SU-DHL-6 (cell line): ENCODE measurements around the gene CTRB1.

Source experiments
- H2AFZ ChIP-seq: fragments of 200-600 bp; sonication (generic); 2 replicates; pipeline ENCODE4 v1.6.1; 2014; ENCODE audit warnings: low read depth, mild to moderate bottlenecking, moderate library complexity, mixed read lengths, antibody characterized with exemption, low read length; ENCODE audit not compliant: severe bottlenecking
- H3F3A ChIP-seq: fragments of 200-600 bp; shearing (Covaris generic); 2 replicates; pipeline ENCODE4 v1.6.0; 2016; ENCODE audit warnings: antibody characterized with exemption, mild to moderate bottlenecking; ENCODE audit not compliant: insufficient read depth
- H3K27ac ChIP-seq: fragments of 200-600 bp; sonication (generic); 2 replicates; pipeline ENCODE4 v1.5.1; 2016; ENCODE audit warnings: low read depth, mild to moderate bottlenecking, low read length, moderate library complexity, mixed read lengths
- H3K27me3 ChIP-seq: fragments of 200-600 bp; sonication (generic), shearing (Covaris generic); 2 replicates; pipeline ENCODE4 v1.6.0; 2014; ENCODE audit warnings: mild to moderate bottlenecking, low read length
- H3K36me3 ChIP-seq: fragments of 200-600 bp; sonication (generic); 2 replicates; pipeline ENCODE4 v1.6.1; 2014; ENCODE audit warnings: mild to moderate bottlenecking, low read length, mixed read lengths
- H3K4me2 ChIP-seq: fragments of 300-600, 200-600 bp; shearing (Covaris generic), sonication (generic); 2 replicates; pipeline ENCODE4 v1.6.0; 2014; ENCODE audit warnings: low read length, low read depth, mild to moderate bottlenecking; ENCODE audit not compliant: poor library complexity, severe bottlenecking
- H3K4me3 ChIP-seq: fragments of 200-600 bp; sonication (generic); 2 replicates; pipeline ENCODE4 v1.5.1; 2014; ENCODE audit warnings: antibody characterized with exemption, low read length, mild to moderate bottlenecking, mixed read lengths; ENCODE audit not compliant: insufficient read depth, poor library complexity, severe bottlenecking
- H3K79me2 ChIP-seq: fragments of 200-600 bp; sonication (generic); 2 replicates; pipeline ENCODE4 v1.6.1; 2014; ENCODE audit warnings: mild to moderate bottlenecking, low read length, moderate library complexity; ENCODE audit not compliant: insufficient read depth
- H3K9ac ChIP-seq: fragments of 200-600 bp; sonication (generic); 2 replicates; pipeline ENCODE4 v1.7.0; 2014; ENCODE audit warnings: mild to moderate bottlenecking, low read length
- H3K9me2 ChIP-seq: fragments of 200-600 bp; sonication (generic); replicated peaks from 2 replicates; pipeline ENCODE4 v1.6.1; 2014; ENCODE audit warnings: low read length; ENCODE audit not compliant: insufficient read depth
- H3K9me3 ChIP-seq: fragments of 200-600 bp; sonication (generic); 2 replicates; pipeline ENCODE4 v1.6.1; 2014; ENCODE audit warnings: low read length, mixed read lengths; ENCODE audit not compliant: insufficient read depth
- H4K20me1 ChIP-seq: fragments of 200-600 bp; sonication (generic); 2 replicates; pipeline ENCODE4 v1.6.1; 2014; ENCODE audit warnings: low read depth, mild to moderate bottlenecking, antibody characterized with exemption, low read length, moderate library complexity, mixed read lengths
- EZH2phosphoT487 ChIP-seq: fragments of 200-600 bp; sonication (generic), shearing (Covaris generic); conservative IDR thresholded peaks from 2 replicates; pipeline ENCODE4 v1.6.1; 2018; ENCODE audit warnings: mild to moderate bottlenecking, antibody characterized with exemption, low read length, moderate library complexity, mixed read lengths
- TF ChIP-seq, protein P1 (sequence below): fragments of 200-600 bp; sonication (generic); IDR thresholded peaks from one replicate; pipeline ENCODE4 v1.5.1; 2017; ENCODE audit warnings: antibody characterized with exemption, mild to moderate bottlenecking, low read length, moderate library complexity; ENCODE audit not compliant: insufficient read depth, poor library complexity, severe bottlenecking

CTRB1 gene

DNA sequence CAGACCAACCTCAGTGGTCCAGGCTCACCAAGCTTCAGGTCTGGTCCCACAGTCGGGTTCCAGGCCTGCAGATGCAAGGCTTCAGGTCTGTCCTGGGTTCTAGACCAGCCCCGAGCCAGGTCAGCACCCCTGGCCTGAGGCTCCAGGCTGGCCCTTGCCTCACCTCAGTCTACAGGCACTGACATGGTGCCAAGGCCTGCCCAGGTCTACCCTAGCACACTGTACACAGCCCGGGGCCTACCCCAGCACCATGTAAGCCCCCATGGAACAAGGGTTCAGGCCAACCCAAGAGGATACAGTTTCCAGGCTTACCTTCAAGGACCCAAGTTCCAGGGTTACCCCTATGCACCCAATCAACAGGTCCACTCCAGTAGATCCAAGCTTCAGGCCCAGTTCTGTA is 43.7 kb upstream of the CTRB1 start:
- H3K4me3 ChIP-seq: no peak overlapping the region
- H3K9me3 ChIP-seq: peaks cover 19% of the 10 kb centered on the region; the same call in 1 of the 2 replicates
- H3K27ac ChIP-seq: no peak overlapping the region
- H3K79me2 ChIP-seq: no peaks in the 10 kb centered on the region
- H4K20me1 ChIP-seq: no peaks in the 10 kb centered on the region
- no peak overlapping the region for H2AFZ ChIP-seq
- TF ChIP-seq, protein P1, sequence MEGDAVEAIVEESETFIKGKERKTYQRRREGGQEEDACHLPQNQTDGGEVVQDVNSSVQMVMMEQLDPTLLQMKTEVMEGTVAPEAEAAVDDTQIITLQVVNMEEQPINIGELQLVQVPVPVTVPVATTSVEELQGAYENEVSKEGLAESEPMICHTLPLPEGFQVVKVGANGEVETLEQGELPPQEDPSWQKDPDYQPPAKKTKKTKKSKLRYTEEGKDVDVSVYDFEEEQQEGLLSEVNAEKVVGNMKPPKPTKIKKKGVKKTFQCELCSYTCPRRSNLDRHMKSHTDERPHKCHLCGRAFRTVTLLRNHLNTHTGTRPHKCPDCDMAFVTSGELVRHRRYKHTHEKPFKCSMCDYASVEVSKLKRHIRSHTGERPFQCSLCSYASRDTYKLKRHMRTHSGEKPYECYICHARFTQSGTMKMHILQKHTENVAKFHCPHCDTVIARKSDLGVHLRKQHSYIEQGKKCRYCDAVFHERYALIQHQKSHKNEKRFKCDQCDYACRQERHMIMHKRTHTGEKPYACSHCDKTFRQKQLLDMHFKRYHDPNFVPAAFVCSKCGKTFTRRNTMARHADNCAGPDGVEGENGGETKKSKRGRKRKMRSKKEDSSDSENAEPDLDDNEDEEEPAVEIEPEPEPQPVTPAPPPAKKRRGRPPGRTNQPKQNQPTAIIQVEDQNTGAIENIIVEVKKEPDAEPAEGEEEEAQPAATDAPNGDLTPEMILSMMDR: no peak
- no peak for TF ChIP-seq EZH2phosphoT487
- H3K9me2 ChIP-seq: no peaks in the 10 kb centered on the region
- H3K4me2 ChIP-seq: no peak overlapping the region
- H3K9ac ChIP-seq: no peak overlapping the region
- no peaks in the 10 kb centered on the region for H3F3A ChIP-seq
- no peaks in the 10 kb centered on the region for H3K27me3 ChIP-seq
- peaks cover 21% of the 10 kb centered on the region for H3K36me3 ChIP-seq

DNA sequence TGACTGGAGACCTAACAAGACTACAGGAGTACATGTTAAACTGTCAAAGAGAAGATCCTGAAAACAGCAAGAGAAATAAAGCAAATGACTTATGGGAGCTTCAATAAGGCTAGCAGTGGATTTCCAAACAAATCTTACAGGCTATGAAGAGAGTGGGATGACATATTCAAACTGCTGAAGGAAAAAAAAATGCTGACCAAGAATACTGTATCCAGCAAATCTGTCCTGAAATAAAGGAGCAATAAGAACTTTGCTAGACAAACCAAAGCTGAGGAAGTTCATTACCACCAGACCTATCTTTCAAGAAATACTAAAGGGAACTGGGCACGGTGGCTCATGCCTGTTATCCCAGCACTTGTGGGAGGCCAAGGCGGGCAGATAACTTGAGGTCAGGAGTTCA is 41.9 kb upstream of the CTRB1 start:
- Histone ChIP-seq H3K9ac (no peak overlapping the region), H3K4me3 (no peak overlapping the region), H3K27ac (no peak overlapping the region), H3F3A (no peaks in the 10 kb centered on the region), H3K27me3 (no peaks in the 10 kb centered on the region), H3K4me2 (no peak overlapping the region), H4K20me1 (no peaks in the 10 kb centered on the region), H3K79me2 (no peaks in the 10 kb centered on the region), H3K36me3 (peaks cover 3% of the 10 kb centered on the region; the same call in 1 of the 2 replicates), H3K9me2 (no peaks in the 10 kb centered on the region), H3K9me3 (peaks cover 7% of the 10 kb centered on the region; the same call in 1 of the 2 replicates), H2AFZ (no peak overlapping the region)
- TF ChIP-seq, protein P1: no peak
- no peak for TF ChIP-seq EZH2phosphoT487

DNA sequence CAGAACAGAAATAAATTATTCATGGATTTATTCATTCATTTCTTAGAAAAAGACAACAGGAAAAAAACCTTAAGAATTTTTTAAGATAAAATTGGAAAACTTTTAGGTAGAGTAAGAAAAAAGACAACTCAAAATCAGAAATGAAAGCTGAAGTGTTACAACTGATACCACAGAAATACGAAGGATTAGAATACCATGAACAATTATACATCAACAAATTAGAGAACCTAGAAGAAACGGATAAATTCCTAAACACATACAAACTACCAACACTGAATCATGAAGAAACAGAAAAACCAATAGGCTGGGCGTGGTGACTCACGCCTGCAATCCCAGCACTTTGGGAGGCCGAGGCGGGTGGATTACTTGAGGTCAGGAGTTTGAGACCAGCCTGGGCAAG is 39.6 kb upstream of the CTRB1 start:
- no peaks in the 10 kb centered on the region for H3K9me2 ChIP-seq

More for the DNA sequence above, 39.6 kb upstream of the CTRB1 start:
- H3K36me3 ChIP-seq: no peaks in the 10 kb centered on the region
- H3K9ac ChIP-seq: no peak overlapping the region
- H3K79me2 ChIP-seq: no peaks in the 10 kb centered on the region
- no peak overlapping the region for H3K4me3 ChIP-seq
- H3K9me3 ChIP-seq: 0 out of 2 replicates have a peak, but pooled peaks cover 3% of the 10 kb centered on the region
- no peak overlapping the region for H3K4me2 ChIP-seq
- TF ChIP-seq, protein P1: no peak
- no peak for TF ChIP-seq EZH2phosphoT487
- H3K27ac ChIP-seq: no peak overlapping the region
- H2AFZ ChIP-seq: no peak overlapping the region
- no peaks in the 10 kb centered on the region for H4K20me1 ChIP-seq
- no peaks in the 10 kb centered on the region for H3F3A ChIP-seq
- H3K27me3 ChIP-seq: no peaks in the 10 kb centered on the region
